Caki2 (cell line): Measurements from ENCODE around the gene GPATCH2L. TPM values are rescaled to one million over a fixed set of nuclear protein-coding genes. Genes with fewer than 3 reads are reported as not detected.

ENCODE experiments used
- DNase-seq: peaks from one replicate; pipeline ENCODE4 v3.0.0-alpha.2; 2015; ENCODE audit warnings: low read depth
- in situ Hi-C: cut with HindIII; loops from 2 replicates; pipeline ENCODE4 v1.10.0; 2016; ENCODE audit warnings: low sequenced_read_pairs, low pct_unique_long_range_greater_than_20kb, mixed read lengths
- total RNA-seq: library from RNA; depleted of rRNA; stranded (reverse); fragments of >200 nt; shearing (Covaris generic); gene quantifications from 2 replicates; pipeline ENCODE4 v1.2.3, GENCODE V29; 2014; ENCODE audit warnings: low replicate concordance

GPATCH2L gene
- total RNA-seq, 1 experiment from 2014 or later: 14.0 TPM

DNA sequence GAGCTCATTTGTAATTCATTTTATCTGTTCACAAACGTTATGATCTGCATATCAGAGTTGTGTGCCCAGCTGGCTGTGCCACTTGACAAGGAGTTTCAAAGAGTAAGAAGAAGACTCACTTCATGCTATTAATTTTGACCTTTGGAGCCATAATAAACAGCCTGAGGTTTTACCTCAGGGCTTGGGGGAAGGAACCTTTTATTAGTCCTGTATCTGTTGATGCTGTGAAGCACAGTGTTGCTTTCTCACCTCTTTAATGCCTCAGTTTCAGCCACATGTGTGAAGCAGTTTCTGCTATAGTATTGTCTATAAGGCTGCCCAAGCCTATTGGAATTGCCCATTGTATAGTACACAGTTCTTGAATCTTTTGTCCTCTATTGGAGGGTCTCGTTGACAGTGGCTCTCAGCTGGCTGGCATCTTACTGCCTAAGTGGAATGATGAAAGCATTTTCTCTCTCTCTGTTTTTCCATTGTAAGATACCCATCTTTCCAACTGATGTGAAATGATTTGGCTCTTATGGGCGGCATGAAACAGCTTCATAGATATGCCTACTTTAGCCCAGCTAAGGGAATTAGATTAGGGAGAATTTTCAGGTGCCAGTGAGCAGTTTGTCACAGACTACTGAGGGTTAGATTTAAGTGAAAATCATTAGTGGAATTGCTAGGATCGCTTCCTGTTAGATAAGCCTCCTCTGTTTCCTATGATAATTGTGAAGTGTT lies 34.7 kb downstream of the GPATCH2L start:
- in situ Hi-C loops: no loop called here
- DNase-seq: no peak

DNA sequence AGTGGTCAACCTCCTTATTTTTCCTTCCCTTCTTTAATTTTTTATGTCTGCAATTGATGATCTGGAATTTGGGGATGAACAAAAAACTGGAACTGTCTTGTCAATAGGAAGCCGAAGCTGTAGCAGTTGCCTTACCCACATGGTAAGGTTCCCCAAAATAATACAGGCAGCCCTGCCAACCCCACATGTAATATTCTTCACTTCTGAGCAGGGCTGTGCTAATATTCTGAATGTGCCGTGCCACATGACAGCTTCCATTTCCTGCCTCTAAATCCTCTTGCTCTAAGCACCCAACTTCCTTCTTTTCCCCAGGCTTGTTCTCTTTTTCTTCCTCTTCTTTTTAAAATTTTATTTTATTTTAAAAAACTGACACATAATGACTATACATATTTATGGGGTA lies 39.6 kb downstream of the GPATCH2L start:
- in situ Hi-C loops: no loop called here
- no peak for DNase-seq

DNA sequence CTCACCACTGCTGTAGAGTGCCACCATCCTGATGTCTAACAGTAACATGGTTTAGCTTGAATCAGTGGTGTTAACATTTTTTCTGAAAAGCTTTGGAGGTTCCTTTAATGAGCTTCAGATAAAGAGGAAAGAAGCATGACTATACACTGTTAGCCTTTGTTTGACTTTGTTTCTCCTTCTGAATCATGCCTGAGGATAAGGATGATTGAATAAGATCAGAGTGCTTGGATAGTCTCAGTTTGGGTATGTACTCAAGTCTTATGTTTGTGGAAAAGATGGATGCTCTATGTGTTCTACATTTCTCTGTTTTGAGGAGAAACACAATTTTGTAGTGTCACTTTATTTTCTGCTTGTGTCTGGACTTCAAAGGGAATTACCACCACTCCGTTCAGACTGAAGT lies 42.0 kb downstream of the GPATCH2L start:
- peak; percentile 32 for DNase-seq
- in situ Hi-C loops: no loop called here

DNA sequence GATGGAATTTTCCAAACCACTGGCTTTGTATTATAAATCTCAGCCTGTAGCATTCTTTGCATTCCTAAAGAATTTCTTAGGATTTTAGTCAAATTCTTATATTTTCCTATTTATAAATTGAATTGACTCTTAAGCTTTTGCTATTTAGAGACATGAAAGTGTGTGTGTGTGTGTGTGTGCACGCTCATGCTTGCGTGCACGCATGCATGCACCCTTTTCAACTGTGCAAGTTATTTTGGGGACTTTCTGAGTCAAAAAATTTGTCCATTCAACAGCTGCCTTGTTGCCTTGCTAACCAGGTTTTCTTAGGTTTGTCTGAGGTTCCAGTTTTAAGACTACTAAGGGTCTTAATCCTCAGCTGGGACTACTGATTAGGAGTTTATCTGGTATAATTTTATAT lies 42.6 kb downstream of the GPATCH2L start:
- in situ Hi-C loops: no loop called here

DNA sequence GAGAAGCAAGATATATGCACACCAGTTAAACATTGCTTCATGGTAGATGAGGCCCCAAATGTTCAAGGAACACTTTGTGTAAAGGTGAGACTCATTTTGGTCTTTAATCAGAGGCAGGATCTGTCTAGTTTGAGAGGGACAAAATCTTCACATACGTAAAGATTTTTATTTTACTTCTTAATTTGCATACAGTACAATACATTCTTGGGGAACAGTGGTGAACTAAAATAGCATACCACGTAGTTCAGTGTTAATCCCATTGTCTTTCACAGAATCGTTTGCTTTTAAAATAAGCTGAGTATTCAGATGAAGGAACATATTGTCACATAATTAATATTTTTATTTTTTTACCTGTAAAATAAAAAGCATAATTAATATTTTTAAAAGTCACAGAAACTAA lies 43.3 kb downstream of the GPATCH2L start:
- in situ Hi-C loops: no loop called here
- no peak for DNase-seq

More for the DNA sequence above, 42.6 kb downstream of the GPATCH2L start:
- no peak for DNase-seq

DNA sequence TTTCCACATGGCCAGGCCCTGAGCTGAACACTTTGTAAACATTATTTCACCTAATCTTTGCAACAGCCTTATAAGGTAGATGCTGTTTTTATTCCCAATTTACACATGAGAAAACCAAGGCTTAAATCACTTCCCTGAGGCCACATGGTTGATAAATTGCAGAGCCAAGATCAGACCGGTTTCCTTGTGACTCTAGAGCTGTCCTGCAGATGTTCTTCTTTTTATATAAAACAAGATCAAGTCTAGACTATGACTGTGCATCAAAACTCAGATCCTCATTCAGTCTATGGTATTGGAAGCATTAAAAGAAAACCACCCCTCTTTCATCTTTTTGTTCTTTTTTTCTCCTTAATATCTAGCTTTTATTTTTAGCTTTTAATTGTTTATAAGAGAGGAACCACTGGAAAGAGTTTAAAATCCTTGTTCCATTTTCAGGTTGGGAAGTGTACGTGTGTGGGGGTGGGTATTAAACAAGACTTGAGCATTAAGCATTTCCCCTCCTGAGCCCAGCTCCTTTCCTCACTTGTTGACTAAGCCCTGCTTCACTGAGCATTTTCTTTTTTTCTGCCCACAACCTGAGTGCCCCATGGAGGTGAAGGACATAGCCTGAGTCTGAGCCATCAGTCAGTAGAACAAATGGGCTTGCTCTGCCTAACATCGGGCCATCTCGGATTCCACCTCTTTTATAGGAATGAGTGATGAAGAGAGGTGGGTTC lies 45.4 kb downstream of the GPATCH2L start:
- DNase-seq: no peak
- in situ Hi-C loops: no loop called here

DNA sequence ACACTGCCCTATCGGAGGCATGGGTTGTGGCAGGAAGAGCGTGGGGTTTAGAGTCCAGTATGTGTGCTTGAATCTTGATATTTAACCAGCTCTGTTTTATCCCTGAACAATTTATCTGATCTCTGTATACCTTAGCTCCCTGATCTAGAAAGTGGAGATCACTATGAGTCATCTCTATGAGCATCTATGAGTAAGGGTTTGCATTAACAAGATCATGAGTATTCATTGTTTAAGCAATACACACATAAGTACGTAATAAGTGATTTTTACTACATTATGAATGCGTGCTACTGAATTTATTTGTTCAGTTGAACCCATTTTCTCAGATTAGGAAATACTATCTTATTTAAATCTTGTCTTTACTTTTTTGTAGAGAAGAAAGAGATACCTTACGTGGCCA lies 49.4 kb downstream of the GPATCH2L start:
- in situ Hi-C loops: no loop called here
- DNase-seq: peak; percentile 40

DNA sequence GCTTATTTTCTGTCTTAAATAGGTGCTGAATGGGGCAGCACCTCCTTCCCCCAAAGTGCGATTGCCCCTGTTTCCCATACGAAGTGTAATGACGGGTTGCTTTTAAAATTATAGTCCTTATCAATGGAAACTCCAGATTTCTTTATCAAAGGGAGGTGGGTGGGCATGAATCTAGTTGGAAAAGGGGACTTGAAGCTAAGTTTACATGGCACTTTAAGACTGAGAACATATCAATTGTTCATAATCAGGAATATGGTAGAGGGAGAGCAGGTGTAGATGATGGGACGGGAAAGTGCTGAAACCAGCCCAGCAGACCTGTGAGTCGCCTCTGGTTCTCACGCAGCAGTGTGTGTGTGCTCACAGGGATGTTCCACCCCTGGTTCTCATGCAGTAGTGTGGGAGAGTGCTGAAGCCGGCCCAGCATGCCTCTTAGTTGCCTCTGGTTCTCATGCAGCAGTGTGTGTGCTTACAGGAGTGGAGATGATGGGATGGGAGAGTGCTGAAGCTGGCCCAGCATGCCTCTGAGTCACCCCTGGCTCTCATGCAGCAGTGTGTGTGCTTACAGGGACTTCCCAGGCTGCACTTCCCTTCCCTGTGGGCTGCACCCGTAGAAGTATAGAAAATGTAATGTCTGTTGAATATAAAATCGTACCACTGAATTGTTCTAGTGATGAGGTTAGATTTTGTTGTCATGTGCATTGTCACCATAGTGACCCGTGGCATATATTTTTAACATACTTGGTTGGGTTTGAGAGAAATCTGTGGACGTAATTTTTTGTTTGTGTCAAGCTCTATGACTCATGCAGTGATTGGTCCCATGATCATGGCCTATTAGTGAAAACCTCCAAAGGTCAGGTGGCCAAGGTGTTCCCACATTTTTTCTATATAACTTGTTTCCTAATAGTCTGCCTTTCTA lies 51.6 kb downstream of the GPATCH2L start:
- in situ Hi-C loops: no loop called here
- DNase-seq: peak; percentile 87

DNA sequence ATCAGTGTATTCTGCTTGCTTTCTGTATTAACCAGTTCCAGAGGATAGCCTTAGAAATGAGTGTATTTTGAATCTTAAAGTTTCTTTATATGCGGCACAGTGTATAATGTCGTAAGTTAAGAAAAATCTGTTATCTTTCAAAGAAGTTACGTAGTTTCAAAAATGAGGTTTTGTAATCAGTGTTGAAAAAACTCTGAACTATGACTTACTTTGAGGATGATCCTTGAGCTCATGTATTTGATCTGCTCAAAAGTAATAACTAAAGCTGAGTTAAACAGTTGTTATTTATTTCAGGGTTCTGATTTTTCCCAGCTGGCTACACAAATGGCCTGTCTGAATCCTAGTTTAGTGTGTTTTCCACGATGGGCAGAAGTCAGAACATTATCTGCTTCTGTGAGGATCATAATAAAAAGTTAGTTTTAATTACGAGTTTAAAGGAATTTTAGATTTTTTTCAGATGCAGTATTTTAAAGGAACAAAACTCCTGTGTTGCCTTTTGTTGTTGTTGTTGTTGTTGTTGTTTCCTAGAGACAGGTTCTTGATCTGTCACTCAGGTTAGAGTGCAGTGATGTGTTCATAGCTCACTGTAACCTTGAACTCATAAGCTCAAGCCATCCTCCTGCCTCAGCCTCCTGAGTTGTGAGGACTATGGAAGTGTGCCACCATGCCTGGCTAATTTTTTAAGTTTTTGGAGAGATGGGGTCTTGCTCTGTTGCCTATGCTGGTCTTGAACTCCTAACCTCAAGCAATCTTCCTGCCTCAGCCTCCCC lies 52.9 kb downstream of the GPATCH2L start:
- in situ Hi-C loops: no loop called here
- no peak for DNase-seq

DNA sequence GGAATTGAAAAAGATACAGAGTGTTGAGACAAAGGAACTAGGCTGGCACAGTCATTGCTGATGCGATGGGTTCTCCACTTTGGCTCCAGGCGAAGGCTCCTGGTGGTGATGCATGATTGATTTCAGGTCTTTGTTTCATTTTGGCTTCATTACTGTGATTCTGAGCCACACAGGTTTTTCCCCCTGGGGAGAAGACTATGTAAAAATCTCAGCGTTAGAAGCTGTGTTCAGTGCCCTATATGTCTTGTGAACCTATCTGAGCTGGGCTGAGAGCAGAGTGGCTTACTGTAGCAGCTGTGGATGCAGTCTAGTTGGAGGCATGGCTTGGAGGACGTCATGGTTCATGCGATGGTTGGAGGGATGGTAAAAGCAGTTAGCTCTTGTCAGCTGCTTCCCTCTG lies 54.0 kb downstream of the GPATCH2L start:
- no peak for DNase-seq
- in situ Hi-C loops: no loop called here

DNA sequence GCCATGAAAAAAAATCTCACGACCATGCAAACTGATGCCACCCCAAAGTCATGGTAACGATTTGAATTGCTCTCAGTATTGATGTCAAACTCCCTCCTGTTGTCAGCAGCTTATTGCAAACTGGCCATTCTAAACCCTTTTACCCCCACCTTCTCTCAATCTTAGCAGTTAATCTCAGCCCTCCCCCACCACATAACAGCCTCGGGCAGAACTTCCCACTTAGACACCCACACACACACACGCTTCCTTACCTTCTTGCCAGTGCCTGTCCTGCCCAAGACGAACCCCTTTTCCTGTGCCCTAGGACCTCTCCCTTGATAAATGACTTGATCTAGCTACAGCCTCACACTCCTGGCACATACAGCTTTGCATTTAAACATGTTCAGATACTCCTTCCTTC lies 56.6 kb downstream of the GPATCH2L start:
- in situ Hi-C loops: no loop called here
- DNase-seq: no peak

DNA sequence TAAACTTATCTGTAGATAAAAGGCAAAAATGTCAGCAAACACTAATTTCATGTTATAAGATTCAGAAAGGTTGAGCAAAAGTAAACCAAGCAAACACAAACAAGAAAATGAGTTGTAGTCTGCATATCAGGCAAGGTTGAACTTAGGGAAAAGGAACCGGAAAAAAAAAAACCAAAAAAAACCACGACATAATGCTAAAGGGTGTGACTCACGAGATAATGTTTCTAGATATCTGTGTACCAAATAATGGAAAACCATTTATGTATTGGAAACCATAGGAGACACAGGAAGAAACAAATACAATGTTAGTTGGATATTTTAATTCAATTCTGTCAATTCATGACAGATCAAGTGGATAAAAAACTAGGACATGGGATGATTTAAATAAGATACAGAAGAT lies 60.5 kb downstream of the GPATCH2L start:
- in situ Hi-C loops: no loop called here
- DNase-seq: no peak

DNA sequence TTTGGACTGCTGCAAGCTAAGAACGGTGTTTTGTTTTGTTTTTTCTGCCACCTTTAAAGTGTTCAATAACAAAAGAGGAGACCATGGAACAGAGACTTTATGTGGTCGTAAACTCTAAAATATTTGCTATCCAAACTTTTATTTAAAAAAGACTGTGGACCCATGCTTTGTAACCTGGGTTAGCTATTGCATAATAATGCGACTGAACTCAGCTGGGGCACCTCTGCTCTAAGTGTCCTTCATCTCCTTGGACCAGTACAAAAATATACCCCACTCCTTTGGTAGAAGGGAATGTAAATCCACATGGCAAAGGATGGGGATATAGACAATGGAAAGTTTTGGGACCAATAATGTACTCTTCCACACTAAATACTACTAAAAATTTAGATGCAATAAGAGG lies 65.5 kb downstream of the GPATCH2L start:
- DNase-seq: no peak
- in situ Hi-C loops: no loop called here

DNA sequence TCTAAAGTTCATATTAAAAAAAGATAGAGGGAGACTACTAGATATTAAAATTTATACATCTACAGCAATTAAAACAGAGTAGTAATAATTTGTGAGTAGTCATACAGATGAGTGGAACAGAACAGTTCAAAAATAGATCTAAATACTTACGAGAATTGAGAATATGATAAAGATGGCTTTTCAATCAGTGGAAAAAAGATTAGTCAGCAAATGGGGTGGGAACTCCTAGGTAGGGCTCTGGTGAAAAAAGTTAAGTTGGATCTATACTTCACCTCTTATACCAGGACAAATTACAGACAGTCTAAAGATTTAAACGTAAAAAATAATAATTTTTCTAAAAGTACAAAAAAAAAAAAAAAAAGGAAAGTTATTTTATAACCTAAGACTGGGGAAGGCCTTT lies 66.9 kb downstream of the GPATCH2L start:
- in situ Hi-C loops: no loop called here

DNA sequence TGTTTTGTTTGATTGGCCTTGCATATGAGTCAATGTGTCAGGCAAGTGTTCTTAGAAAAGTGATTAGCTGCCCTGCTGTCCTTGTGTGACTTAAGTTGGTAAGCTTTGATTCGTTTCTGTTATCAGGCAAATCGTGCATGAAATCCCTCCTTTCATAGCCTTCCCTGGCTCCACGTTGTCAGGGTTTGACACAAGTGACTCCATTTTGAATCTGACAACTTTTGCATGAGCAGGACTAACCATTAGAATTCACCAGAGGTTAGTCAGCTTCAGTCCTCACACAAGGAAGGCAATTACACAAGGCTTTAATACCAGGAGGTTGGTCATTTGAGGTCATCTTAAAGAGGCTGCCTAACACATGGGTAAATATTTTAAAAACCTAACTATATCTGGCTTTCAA lies 68.2 kb downstream of the GPATCH2L start:
- DNase-seq: no peak
- in situ Hi-C loops: no loop called here

More for the DNA sequence above, 66.9 kb downstream of the GPATCH2L start:
- no peak for DNase-seq

DNA sequence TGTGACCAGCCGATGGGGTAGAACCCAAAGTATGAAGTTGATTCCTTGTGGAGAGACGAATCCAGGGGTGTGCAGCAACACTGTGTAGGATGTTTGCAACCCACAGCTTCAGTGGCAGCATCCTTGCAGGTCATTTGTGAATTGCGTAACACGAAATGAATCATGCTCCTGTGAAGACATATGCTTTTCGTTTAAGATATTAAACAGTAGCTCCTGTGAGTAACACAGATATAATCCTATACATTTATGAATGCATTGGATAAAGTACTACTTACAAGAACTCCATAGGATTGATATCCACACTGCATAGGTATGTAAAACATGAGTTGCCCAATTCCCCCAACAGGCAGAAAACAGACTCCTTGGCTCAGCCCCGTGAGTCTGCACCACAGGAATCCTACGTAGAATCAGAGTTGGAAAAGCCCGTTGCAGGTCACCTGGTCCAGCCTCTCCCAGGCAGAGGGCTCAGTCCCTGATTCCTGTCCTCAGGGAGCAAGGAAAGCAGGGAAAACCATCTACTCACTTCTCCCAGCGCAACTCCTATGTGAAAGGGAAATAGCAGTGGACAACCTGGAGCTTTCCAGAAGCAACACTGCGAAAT lies 75.8 kb downstream of the GPATCH2L start:
- no peak for DNase-seq
- in situ Hi-C loops: no loop called here

DNA sequence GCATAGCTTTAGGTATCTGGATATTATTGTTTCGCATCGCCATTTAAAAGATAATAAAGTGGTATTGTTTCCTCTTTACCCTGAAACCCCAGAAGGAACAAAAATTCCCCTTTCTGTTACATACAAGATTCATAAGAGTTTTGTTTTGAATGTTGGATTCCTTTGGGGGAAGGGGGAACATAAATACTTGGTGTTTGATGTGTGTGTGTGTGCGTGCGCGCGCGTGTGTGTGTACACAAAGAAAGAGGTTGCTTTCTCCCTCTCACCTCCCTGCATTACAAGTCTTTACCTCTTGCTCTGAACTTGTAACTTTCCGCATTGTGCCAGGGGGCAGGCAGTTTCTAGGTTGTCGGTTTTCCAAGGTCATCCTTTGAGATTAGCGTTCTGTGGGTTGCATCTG lies 76.4 kb downstream of the GPATCH2L start:
- in situ Hi-C loops: no loop called here
- DNase-seq: no peak

DNA sequence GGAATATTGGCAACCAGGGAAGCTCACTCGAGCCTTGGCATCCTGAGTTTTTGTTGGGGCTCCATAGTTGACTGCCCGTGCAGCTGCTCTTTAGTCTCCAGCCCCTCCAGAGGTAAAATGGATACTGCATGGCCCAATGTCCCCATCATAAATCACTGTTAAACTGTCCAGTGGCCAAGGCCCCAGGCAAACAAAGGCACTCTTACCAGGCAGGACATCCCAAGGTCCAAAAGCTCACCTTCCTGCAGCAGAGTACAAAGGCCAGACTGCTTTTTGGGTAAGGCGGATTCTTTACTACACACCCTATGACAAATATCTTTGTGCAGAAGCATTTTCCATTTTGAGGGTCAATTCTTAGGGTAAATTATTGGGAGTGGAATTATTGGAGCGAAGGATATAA lies 81.1 kb downstream of the GPATCH2L start:
- DNase-seq: no peak

More for the DNA sequence above, 81.1 kb downstream of the GPATCH2L start:
- in situ Hi-C loops: no loop called here
